Transverse colon (tissue), 4 donors: ENCODE results near the gene APBA1.

Experiments
- CTCF ChIP-seq, 5 experiments: fragments of 200-600 bp in 3 of 5; fragments of 450-650 bp in 2 of 5; sonication (generic) in 3 of 5; IDR thresholded peaks; 1 replicate in 2 of 5; 2 replicates in 3 of 5; pipeline ENCODE4 v1.5.1; 2016 to 2017; ENCODE audit warnings: antibody characterized with exemption in 5 of 5, inconsistent platforms in 3 of 5, mild to moderate bottlenecking in 2 of 5, moderate library complexity in 1 of 5
- POLR2A ChIP-seq: fragments of 450-650 bp; IDR thresholded peaks from one replicate; pipeline ENCODE4 v1.6.1; 2016; ENCODE audit warnings: antibody characterized with exemption, mild to moderate bottlenecking, moderate library complexity
- POLR2AphosphoS5 ChIP-seq, 3 donors: sonication (generic); formaldehyde crosslinking; IDR thresholded peaks; one replicate each; pipeline ENCODE4 v1.6.1; 2016; ENCODE audit warnings: antibody characterized with exemption in 3 of 3

GRCh38 chr9:69465473-69465872 is 206.7 kb downstream of the APBA1 start:
- TF ChIP-seq CTCF (IDR thresholded peaks at IDR 0.05) (no peak), POLR2A (no peak), POLR2AphosphoS5 (IDR thresholded peaks at IDR 0.05) (no peak)
